Prostate gland (tissue), 2 donors: ENCODE results near the gene PSMB9. TPM values are rescaled to one million over a fixed set of nuclear protein-coding genes. Genes with fewer than 3 reads are reported as not detected.
"Not testable (repeated sequence)": the region's sequence is repeated elsewhere in the genome, so short reads cannot be mapped to it uniquely, and the experiment has no call there.

Experiments
- DNase-seq: peaks from one replicate; pipeline ENCODE4 v3.0.0-alpha.2; 2019; ENCODE audit warnings: low spot score
- H3K27ac ChIP-seq, 2 donors: fragments of 200-600 bp; sonication (generic); 2 replicates each; pipeline ENCODE4 v1.5.1; 2017 to 2019
- H3K27me3 ChIP-seq: fragments of 200-600 bp; sonication (generic); replicated peaks from 2 replicates; pipeline ENCODE4 v1.5.1; 2019; ENCODE audit not compliant: insufficient read depth
- H3K36me3 ChIP-seq, 2 donors: fragments of 200-600 bp; sonication (generic); 1 replicate in 1 of 2; 2 replicates in 1 of 2; pipeline versions ENCODE4 v1.5.1 to v1.8.1; 2017 to 2019
- H3K4me1 ChIP-seq: fragments of 200-600 bp; sonication (generic); replicated peaks from 2 replicates; pipeline ENCODE4 v1.5.1; 2019
- H3K4me3 ChIP-seq, 2 donors: fragments of 200-600 bp; sonication (generic); 2 replicates each; pipeline ENCODE4 v1.5.1; 2017 to 2019
- H3K9me3 ChIP-seq: fragments of 200-600 bp; sonication (generic); 2 replicates; pipeline ENCODE4 v1.5.1; 2017
- CTCF ChIP-seq, 4 experiments: fragments of 200-600 bp in 2 of 4; fragments of 450-650 bp in 2 of 4; sonication (generic) in 2 of 4; IDR thresholded peaks; 1 replicate in 3 of 4; 2 replicates in 1 of 4; pipeline ENCODE4 v1.5.1; 2016 to 2019; ENCODE audit warnings: antibody characterized with exemption in 4 of 4, mild to moderate bottlenecking in 2 of 4, moderate library complexity in 2 of 4
- POLR2A ChIP-seq: fragments of 450-650 bp; IDR thresholded peaks from one replicate; pipeline ENCODE4 v1.6.1; 2016; ENCODE audit warnings: antibody characterized with exemption, mild to moderate bottlenecking
- POLR2AphosphoS5 ChIP-seq: sonication (generic); formaldehyde crosslinking; IDR thresholded peaks from one replicate; pipeline ENCODE4 v1.6.1; 2017; ENCODE audit warnings: antibody characterized with exemption
- WGBS: methylation state at CpG from one replicate; pipeline ENCODE4 v1.1.5; 2018; 5-methylcytosine and 5-hydroxymethylcytosine counted together
- intact Hi-C: fragments of 100-400 bp; cut with DNase I; formaldehyde crosslinking; loops from one replicate; pipeline ENCODE4 v1.14.2; 2022
- total RNA-seq, 2 donors: library from RNA; depleted of rRNA; stranded (reverse); fragments of >200 nt; gene quantifications; one replicate each; pipeline ENCODE4 v1.1.0, GENCODE V29; 2016

The PSMB9 gene
- total RNA-seq, 2 donors from 2014 or later: 22.4 to 27.7 TPM

DNA sequence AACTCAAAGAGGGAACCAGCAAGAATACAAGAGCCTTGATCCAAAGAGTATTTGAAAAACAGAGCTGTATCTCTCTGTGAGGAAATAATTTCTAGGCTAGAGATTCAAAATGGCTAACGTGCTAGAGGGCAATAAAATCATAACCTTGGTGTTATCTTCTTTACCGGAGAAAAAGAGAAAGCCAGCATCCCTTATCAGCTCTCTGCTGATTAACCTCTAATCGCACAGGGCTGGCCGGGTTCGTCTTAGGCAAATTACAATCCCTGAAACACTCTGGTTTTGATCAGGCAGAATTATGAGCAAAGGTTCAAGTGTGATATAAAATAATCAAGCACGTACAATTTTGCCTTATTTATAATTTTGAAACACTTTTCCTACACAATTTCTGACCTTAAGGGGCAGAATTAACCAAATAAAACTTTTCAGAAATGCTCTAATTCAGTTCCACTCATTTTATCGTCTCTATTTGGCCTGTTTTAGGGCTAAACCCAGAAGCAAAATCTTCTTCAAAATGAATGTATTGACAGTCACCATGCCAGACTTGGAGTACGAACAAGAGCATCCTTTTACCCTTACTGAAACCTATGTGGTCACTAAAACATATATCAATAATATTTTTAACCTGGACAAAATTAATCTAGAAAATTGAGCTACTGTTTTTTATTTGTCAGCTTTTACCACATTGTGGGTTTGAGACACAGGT is 13.7 kb downstream of the PSMB9 start:
- H3K9me3 ChIP-seq: no peaks in the 10 kb centered on the region
- H3K4me1 ChIP-seq: no peaks in the 10 kb centered on the region
- H3K27me3 ChIP-seq: no peaks in the 10 kb centered on the region
- no peak overlapping the region for H3K4me3 ChIP-seq
- WGBS: 60% methylated on average over 8 of the region's 8 CpGs
- no peaks in the 10 kb centered on the region for H3K36me3 ChIP-seq
- intact Hi-C loops: loop anchor here (5.0 to 10.0 kb wide), 2 partner anchors 40 to 453 kb away; no protein-coding TSS in a partner anchor
- no peak for TF ChIP-seq POLR2A
- no peak for TF ChIP-seq CTCF (IDR thresholded peaks at IDR 0.05)
- no peak for TF ChIP-seq POLR2AphosphoS5
- no peak overlapping the region for H3K27ac ChIP-seq
- DNase-seq: no peak

DNA sequence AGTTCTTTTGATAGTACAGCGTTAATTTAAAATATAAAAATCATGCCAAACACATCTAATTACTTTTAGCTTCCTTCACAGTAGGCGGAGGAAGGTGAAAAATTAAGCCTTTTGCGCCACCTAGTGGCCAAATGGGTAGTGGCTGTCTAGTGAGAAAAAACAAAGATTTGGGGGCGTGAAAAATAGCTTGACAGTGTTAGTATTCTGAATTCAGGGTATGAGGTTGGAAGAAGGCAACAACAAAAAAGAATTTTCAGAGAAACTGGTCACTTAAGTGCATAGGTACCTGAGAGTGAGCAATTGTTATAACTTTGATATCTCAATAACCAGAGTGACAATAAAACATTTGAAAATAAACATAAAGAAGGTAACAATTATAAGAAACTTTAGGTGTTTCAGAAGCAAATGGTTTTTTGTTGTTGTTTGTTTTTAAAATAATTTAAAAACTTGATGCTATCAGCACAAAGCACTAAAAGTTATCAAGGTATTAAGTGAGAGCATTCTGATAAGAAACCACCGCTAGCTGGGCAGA is 14.3 kb downstream of the PSMB9 start:
- Histone ChIP-seq H3K9me3 (no peaks in the 10 kb centered on the region), H3K4me1 (no peaks in the 10 kb centered on the region), H3K4me3 (no peak overlapping the region), H3K27ac (no peak overlapping the region), H3K36me3 (no peaks in the 10 kb centered on the region), H3K27me3 (no peaks in the 10 kb centered on the region)
- peak; percentile 72 for DNase-seq
- 18% methylated on average over 5 of the region's 5 CpGs for WGBS
- intact Hi-C loops: loop anchor here (5.0 to 10.0 kb wide), 2 partner anchors 41 to 454 kb away; no protein-coding TSS in a partner anchor
- TF ChIP-seq POLR2A (no peak), CTCF (IDR thresholded peaks at IDR 0.05) (peak; percentile 82 to 97 (median 93)), POLR2AphosphoS5 (peak; percentile 73)

DNA sequence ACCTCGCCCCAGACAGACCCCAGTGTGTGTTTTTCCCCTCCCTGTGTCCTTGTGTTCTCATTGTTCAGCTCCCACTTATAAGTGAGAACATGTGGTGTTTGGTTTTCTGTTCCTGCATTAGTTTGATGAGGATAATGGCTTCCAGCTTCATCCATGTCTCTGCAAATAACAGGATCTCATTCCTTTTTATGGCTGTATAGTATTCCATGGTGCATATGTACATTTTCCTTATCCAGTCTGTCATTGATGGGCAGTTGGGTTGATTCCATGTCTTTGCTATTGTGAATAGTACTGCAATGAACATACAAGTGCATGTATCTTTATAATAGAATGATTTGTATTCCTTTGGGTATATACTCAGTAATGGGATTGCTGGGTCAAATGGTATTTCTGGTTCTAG is 20.0 kb downstream of the PSMB9 start:
- not testable (repeated sequence) for H3K9me3 ChIP-seq, H3K4me1 ChIP-seq, DNase-seq, H3K4me3 ChIP-seq, H3K36me3 ChIP-seq, H3K27ac ChIP-seq, H3K27me3 ChIP-seq
- 80% methylated on average over 1 of the region's 1 CpG for WGBS
- intact Hi-C loops: loop anchor here (5.0 kb wide), 1 partner anchor 37 kb away; the partner anchor contains the start of gene TAP2

DNA sequence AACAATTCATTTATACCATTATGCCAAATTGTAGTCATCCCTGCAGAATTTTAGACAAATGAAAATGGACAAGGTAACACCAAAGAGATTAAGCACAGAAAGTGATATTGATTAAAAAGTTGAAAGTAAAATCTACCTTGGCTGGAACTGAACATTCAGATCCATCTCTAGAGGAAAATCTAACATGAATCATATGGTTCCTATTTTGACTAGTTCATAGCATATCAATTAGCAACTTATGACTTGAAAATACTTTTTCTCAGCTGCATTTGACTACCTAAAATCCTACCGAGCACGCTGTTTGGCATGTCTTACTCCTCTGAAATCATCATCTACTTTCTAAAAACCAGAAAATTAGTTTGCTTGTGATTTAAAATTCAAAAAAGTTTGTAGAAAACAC is 22.6 kb downstream of the PSMB9 start:
- 93% methylated on average over 2 of the region's 2 CpGs for whole genome bisulfite sequencing
- Histone ChIP-seq H3K27me3 (no peaks in the 10 kb centered on the region), H3K4me3 (no peak overlapping the region), H3K9me3 (no peaks in the 10 kb centered on the region), H3K4me1 (no peaks in the 10 kb centered on the region), H3K36me3 (no peaks in the 10 kb centered on the region), H3K27ac (no peak overlapping the region)
- TF ChIP-seq POLR2A: no peak
- TF ChIP-seq CTCF (IDR thresholded peaks at IDR 0.05): no peak
- no peak for TF ChIP-seq POLR2AphosphoS5
- no peak for DNase-seq
- intact Hi-C loops: no loop called here

- Histone ChIP-seq H3K27ac (no peak overlapping the region), H3K4me1 (no peaks in the 10 kb centered on the region), H3K4me3 (no peak overlapping the region), H3K36me3 (no peaks in the 10 kb centered on the region), H3K9me3 (no peaks in the 10 kb centered on the region), H3K27me3 (no peaks in the 10 kb centered on the region)
- WGBS: 49% methylated on average over 35 of the region's 35 CpGs
- no peak for TF ChIP-seq CTCF (IDR thresholded peaks at IDR 0.05)
- TF ChIP-seq POLR2A: no peak
- DNase-seq: no peak
- intact Hi-C loops: no loop called here
Observed at GRCh38 chr6:32879691-32880090, 25.7 kb downstream of the PSMB9 start.

GRCh38 chr6:32880962-32881361 is 27.0 kb downstream of the PSMB9 start:
- intact Hi-C loops, H3K36me3 ChIP-seq, H3K27me3 ChIP-seq, H3K4me1 ChIP-seq, H3K4me3 ChIP-seq, H3K9me3 ChIP-seq, DNase-seq, H3K27ac ChIP-seq: not testable (repeated sequence)
- WGBS: 94% methylated on average over 3 of the region's 3 CpGs
